ENCODE results near the gene MAP7.

DNA sequence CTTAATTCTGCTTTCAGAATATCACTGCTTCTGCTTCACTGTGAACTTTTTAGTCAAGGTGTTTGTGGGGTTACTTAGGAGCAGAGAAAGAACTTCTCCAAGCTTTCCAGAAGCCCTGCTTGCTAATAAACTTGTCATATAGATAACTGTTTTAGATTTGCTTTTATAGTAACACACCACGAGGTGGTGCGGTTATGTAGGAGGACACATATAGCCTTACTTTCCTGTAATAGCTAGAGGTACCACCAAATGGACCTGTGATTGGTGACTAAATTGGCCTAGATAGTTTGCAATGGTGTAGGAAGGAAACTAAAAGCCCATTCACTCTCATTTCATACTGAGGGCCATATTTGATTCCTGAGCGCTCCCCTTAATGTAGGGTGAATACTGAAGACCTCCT is 208.3 kb downstream of the MAP7 start:
- TF ChIP-seq POLR2AphosphoS5 (IDR thresholded peaks at IDR 0.05; ENCODE audit: low read depth, low read length) (no peak), POLR2A (IDR thresholded peaks at IDR 0.05; ENCODE audit: low read depth, low read length) (no peak), TAF1 (IDR thresholded peaks at IDR 0.05; ENCODE audit: borderline replicate concordance, low read depth, low read length) (no peak)

Data from GM12892 (cell line).